GM21423 (cell line): Measurements from ENCODE around the gene LRRC39.
"Not testable (repeated sequence)": the region's sequence is repeated elsewhere in the genome, so short reads cannot be mapped to it uniquely, and the experiment has no call there.

Source experiments
- ATAC-seq: cut with Tn5 transposase; IDR thresholded peaks from one replicate; pipeline ENCODE4 v1.9.1; 2021; ENCODE audit warnings: mild to moderate bottlenecking, moderate library complexity; ENCODE audit not compliant: unreplicated experiment

LRRC39 gene

DNA sequence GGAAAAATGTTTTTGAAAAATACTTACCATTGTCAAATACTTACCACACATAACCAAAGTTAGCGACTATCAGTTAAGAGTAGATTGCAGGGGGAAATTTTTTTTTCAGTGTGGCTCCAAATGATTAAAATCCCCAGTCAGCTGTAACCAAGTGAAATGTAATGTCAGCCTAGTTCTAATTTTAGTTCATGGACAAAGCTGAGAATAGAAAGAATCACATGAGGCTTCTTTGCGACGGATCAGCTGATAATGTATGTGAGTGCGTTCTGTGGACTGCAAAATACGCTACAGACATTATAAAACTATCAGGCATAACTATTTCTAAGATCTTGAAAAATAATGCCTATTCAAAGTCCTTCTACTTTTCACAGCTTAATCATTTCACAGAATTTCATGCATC is at the start of gene LRRC39:
Gene LRRC39 (minus strand): TSS at position 166 of the 400 bp plus-strand sequence. CDS start 9,740 bp downstream, outside the sequence.
- ATAC-seq: no peak

DNA sequence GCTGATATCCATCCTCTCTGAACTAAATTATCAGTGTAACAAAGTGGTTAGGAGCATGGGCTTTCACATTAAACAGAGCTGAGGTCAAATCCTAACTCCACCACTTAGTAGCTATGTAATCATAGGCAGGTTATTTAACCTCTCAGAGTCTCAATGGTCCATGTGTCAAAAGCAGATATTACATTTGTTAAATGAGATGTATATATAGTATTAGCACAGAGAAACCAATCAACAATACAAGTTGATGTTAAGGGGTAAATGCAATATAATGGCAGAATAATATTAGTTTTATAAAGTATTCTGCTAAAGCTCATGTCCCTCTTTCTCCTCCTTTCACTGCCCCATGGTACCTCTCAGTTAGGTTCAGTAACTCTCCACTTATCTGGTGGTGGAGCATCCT is 44.4 kb upstream of the LRRC39 start:
- ATAC-seq: no peak

DNA sequence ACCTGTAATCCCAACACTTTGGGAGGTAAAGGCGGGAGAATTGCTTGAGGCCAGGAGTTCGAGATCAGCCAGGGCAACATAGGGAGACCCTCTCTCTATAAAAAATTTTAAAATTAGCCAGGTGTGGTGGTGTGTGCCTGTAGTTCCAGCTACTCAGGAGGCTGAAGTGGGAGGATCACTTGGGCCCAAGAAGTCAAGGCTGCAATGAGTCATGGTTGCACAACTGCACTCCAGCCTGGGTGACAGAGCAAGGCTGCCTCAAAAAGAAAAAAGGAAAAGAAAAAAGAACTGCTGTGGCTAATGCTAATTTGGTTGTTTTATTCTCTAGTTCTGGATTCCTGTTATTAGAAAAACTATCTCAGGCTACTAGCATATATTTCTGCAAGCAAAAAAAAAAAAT is 41.8 kb upstream of the LRRC39 start:
- no peak for ATAC-seq

DNA sequence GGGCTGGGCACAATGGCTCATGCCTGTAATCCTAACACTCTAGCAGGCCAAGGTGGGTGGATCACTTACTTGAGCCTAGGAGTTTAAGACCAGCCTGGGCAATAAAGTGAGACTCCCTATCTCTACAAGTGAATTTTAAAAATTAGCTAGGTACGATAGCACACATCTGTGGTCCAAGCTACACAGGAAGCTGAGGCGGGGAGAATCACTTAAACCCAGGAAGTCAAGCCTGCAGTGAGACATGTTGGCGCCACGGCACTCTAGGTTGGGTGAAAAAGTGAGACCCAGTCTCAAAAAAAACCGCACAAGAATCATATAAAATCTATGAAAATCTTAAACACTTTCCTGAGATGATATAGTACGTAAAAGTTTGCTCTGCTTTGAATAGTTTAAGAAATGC is 41.4 kb upstream of the LRRC39 start:
- ATAC-seq: no peak

DNA sequence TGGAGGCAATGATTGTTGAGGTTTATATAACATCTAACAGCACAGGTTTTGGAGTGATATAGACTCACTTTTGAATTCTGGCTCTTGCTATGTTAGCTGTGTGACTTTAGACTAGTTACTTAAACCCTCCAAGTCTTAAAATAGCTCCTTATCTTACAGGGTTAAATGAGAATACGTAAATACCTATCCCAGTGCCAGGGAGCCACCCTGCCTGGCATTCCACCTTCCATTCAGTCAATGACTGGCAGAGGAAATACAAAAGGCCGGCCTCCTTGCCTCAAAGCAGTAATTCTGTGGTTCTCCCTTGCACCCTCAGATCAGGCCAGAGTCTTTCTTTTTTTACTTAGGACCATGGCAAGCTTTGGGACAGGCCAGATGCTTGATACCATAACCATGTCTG is 39.8 kb upstream of the LRRC39 start:
- ATAC-seq: no peak

DNA sequence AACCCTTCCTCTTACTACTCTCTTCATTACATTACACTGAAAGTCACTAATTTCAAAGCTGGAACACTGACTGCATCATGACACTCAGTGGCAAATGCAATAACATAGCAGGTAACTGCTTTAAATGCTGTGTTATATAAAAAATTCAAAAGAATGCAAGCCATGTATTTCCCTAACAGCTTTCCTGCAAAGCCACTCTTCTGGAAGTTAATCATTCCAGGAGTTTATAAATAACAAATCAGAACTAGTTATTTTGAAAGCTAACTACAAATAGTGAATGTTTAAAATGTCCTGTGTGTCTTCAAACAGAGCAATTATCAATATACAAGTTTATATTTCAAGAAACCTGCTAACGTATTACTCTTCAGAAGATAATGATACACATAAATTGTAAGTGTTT is 37.0 kb upstream of the LRRC39 start:
- no peak for ATAC-seq

DNA sequence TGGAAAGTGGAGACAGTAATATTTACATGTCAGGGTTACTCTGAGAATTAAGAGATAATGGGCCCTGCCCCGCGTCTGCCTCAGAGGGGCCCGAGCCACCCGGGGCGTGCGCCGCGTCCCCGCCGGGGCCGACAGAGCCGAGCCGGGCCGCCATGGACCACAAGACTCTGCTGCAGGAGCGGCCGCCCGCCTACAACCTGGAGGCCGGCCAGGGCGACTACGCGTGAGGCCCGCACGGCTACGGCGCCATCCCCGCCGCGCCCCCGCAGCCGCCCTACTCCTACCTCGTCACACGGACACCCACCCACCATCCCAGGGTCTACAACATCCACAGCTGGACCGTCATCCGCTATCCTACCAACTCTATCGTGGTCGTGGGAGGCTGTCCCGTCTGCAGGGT is 35.1 kb upstream of the LRRC39 start:
- no peak for ATAC-seq

DNA sequence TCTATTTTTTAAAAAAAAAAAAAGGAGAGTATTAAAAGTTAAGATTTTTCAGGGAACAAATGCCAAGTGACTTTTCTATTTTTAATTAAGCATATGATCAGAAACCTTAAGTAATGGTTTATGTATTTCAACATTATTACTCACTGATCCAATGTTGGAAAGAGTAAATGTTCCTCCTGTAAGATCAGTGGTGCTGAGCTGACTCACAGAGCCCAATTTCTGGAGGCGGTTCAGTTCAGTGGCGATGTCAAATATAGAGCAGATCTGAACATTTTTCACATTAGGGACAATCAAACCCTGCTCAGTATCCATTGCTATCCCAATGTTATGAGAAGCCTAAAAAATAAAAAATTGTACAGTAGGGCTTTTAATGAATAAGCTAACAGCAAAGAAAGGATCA is 28.2 kb upstream of the LRRC39 start:
- no peak for ATAC-seq

DNA sequence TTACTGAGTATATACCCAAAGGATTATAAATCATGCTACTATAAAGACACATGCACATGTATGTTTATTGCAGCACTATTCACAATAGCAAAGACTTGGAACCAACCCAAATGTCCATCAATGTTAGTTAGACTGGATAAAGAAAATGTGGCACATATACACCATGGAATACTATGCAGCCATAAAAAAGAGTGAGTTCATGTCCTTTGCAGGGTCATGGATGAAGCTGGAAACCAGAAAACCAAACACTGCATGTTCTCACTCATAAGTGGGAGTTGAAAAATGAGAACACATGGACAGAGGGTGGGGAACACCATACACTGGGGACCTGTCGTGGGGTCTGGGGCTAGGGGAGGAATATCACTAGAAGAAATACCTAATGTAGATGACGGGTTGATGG is 27.5 kb upstream of the LRRC39 start:
- ATAC-seq: not testable (repeated sequence)

DNA sequence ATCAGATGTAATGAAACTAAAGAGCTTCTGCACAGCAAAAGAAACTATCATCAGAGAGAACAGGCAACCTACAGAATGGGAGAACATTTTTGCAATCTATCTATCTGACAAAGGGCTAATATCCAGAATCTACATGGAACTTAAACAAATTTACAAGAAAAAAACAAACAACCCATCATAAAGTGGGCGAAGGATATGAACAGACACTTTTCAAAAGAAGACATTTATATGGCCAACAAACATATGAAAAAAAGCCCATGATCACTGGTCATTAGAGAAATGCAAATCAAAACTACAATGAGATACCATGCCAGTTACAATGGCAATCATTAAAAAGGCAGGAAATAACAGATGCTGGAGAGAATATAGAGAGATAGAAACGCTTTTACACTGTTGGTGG is 27.0 kb upstream of the LRRC39 start:
- ATAC-seq: not testable (repeated sequence)

DNA sequence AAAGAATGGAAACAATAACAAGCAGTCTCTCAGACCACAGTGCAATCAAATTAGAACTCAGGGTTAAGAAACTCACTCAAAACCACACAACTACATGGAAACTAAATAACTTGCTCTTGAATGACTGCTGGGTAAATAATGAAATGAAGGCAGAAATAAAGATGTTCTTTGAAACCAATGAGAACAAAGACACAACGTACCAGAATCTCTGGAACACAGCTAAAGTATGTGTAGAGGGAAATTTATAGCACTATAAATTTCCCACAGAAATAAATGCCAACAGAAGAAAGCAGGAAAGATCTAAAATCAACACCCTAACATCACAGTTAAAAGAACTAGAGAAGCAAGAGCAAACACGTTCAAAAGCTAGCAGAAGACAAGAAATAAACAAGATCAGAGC is 24.6 kb upstream of the LRRC39 start:
- ATAC-seq: not testable (repeated sequence)

DNA sequence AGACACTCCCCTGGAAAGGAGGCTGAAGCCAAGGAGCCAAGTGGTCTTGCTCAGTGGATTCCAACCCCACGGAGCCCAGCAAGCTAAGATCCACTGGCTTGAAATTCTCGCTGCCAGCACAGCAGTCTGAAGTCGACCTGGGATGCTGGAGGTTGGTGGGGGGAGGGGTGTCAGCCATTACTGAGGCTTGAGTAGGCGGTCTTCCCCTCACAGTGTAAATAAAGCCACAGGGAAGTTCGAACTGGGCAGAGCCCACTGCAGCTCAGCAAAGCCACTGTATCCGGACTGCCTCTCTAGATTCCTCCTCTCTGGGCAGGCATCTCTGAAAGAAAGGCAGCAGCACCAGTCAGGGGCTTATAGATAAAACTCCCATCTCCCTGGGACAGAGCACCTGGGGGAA is 22.0 kb upstream of the LRRC39 start:
- ATAC-seq: not testable (repeated sequence)

DNA sequence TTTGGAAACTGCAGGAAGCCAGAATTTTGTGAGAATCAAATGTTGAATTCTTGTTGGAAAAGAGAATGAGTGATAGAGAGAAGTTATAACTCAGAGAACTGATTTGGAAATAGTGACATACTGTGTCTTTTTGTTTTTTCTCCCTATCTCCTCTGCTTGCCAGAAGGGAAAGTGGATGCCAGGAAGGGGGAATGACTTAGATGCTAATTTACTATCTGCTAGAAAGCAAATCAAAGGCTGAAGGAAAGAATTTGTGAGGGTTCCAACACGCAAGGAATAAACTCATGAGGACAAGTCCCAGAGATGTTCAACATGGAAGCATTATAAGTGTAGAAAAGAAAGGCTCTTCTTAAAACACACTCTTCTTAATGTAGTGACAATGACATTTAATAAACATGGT is 20.5 kb upstream of the LRRC39 start:
- no peak for ATAC-seq

DNA sequence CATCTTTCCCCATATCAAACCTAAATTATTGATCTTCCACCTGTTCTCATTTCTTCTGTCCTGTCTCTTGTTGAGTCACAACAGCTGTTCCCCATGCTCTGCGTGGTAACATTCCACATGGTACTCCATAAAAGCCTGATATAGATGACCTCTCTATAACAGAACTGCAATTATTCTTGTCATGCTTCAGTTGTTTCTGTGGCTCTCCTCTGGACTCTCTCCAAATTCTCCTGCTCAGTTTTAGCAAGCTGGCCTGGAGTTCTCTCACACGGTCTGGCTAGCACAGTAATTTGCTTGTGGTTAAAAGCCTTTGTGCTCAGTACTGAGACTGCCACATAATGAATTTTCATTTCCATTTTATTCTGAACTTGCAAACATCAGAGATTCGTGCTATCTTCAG is 10.6 kb upstream of the LRRC39 start:
- peak; percentile 51 for ATAC-seq

DNA sequence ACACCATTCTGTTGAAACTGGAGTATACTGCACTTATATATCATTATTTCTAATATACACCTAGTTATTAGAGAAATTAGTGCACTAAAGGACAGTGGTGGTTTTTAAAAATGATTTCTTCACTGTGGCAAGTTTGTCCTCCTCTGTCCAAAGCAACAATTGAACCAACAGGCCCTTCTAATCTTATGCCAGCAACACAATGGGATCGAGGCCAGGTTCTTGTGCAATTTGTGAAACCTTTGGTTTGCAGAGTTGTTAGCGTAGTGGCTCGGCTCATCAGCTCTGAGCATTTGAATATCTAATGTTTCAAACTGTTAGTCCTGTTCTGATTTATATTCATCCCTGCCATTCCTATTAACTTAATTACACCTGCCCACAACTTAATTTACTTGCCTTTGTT is 9.9 kb upstream of the LRRC39 start:
- no peak for ATAC-seq

DNA sequence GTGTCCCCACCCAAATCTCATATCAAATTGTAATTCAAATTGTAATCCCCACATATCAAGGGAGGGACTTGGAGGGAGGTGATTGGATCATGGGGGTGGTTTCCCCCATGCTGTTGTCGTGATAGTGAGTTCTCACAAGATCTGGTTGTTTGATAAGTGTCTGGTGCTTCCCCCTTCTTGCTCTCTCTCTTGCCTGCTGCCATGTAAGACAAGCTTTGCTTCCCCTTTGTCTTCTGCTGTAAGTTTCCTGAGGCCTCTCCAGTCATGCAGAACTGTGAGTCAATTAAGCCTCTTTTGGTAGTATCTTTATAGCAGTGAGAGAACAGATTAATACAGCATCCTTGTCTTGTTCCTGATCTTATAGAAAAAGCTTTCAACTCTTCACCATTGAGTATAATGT is 6.5 kb upstream of the LRRC39 start:
- ATAC-seq: peak; percentile 80

DNA sequence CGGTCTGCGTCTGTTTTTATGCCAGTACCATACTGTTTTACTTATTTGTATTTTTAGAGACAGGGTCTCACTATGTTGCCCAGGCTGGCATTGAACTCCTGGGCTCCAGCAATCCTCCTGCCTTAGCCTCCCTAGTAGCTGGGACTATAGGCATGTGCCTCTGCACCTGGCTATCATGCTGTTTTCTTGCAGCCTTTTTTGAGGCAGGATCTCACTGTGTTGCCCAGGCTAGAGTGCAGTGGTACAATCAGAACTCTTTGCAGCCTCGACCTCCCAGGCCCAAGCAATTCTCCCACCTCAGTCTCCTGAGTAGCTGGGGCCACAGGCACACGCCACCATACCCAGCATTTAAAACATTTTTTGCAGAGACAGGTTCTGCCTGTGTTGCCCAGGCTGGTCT is 5.3 kb upstream of the LRRC39 start:
- no peak for ATAC-seq

DNA sequence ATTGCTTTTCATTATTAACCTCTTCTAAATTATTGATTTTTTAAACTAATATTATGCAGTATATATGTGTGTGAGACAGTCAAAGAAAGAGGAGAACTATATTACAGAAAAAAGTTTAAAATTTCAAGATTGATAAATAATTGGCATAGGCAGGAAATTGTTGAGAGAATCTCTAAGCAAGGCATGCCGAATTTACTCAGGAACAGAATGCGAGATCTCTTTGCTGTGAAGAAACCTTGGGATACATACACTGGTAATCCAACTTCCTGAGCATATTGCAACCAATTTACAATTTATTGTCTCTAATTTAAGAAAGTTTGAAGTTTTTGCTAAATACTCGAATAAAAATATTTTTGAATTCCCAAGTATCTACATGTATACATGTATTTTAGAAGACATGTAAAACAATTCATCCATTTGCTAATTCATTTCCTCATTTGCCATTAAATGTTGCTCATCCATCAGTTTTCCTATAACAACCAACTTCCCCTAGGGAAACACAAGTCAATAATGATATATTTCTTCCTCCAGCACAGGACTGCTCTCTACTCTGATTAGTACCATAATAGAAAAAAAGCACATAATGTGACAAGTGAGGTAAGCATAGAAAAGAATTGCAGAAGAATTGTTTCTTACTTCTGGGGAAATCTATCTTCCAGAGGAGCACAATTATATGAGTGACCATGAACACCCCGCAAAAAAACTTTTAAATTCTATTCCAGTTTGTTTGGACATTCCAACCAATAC is 588 bp downstream of the LRRC39 start:
- ATAC-seq: no peak

DNA sequence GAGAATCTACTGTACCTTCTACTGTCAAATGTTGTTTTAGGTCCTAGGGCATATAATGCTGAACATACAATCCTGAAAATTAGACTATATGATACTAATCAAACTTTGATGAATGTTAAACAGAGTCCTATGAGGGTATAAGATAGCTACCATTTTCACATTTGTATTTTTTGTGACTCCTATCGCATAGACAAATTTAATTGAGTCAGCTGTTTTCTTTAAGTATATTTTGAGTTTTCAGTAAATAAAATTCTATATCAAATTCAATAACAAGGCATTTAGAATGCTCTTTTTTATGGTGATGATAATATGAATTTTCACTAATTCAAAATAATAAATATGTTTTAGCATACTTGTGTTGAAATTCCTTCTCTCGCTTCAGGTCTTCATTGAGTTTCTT is 10.0 kb downstream of the LRRC39 start:
- ATAC-seq: no peak

DNA sequence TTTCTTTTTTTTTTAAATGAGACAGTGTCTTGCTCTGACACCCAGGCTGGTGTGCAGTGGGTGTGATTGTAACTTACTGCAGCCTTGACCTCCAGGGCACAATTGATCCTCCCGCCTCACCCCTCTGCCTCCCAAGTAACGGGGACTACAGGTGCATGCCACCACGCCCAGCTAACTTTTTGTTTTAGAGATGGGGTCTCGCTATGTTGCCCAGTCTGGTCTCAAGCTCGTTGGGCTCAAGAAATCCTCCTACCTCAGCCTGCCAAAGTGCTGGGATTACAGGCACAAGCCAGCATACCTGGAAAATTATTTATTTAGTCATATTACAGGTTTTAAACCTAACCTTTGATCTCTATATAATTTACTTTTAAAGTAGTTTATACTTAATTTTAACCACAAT is 13.4 kb downstream of the LRRC39 start:
- ATAC-seq: no peak

DNA sequence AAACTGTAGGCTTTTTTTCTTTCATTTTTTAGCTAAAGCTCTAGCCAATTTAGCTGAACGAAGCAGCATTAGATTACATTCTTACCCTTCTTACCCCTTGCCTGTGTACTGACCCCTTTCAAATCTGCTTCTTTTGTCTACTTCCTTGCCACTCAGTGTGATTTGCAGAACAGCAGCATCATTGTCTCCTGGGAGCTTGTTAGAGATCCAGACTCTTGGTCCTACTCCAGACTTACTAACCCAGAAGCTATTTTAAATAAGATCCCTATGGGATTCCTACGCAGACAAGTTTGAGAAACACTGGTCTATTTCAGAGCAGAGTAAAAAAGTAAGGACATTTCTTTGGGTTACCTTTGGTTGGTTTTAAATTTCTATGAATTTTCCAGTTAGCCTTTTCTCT is 13.8 kb downstream of the LRRC39 start:
- no peak for ATAC-seq

DNA sequence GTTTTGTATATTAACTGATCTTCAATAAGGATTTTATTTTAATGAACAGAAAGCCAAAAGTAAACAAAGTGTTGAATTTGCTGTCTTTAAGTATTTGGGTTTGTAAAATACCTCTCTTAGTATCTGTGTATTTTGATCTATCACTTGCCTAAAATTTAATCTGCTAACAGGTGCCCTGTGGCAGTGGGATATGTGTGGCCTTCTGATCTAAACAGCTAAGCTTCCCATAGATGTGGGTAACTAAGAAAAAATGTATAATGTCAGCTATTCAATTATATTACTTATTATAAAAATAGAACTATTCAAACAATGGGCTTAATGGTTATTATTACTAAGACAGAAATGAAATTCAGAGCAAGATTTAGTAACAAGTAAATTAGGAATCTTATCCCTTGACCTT is 15.2 kb downstream of the LRRC39 start:
- no peak for ATAC-seq

DNA sequence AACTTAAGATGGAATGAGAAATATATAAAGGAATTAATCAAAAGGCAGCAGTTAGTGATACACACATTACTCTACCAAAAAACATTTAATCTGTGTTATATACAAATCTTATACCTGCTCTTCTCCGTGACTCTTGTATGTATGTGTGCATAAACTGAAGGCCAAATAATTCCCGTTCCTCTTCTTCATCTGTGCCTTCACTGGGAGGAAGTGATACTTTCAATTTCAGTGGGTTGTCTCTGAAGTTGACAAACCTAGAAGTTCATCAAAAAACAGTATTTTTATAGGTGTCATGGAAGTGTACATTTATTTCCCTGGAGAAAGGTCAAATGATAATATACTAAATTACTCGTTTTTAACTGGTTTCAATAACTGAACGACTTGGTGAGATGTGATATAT is 25.8 kb downstream of the LRRC39 start:
- ATAC-seq: peak; percentile 80
